HPDE6-E6E7 (cell line): ENCODE measurements around the gene TBX4.
"Not testable (repeated sequence)": the region's sequence is repeated elsewhere in the genome, so short reads cannot be mapped to it uniquely, and the experiment has no call there.

Source experiments
- DNase-seq: peaks from one replicate; pipeline ENCODE4 v3.0.0; 2011; ENCODE audit warnings: missing footprints; ENCODE audit errors: extremely low spot score

Gene TBX4

GRCh38 chr17:61524319-61524718, 72.1 kb downstream of the TBX4 start:
- DNase-seq, result no peak

DNA sequence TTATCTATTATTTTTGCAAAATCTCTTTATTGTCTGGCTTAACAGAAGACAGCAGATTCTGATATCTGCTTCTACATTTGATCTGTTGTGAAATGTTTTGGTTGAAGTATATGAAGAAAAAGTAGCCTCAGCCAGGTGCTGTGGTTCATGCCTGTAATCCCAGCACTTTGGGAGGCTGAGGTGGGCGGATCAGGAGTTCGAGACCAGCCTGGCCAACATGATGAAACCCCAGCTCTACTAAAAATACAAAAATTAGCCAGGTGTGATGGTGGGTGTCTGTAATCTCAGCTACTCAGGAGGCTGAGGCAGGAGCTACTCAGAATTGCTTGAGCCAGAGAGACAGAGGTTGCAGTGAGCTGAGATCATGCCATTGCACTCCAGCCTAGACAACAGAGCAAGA, 75.2 kb downstream of the TBX4 start:
- DNase-seq, result not testable (repeated sequence)

- no peak for DNase-seq
These were observed 75.9 kb downstream of the TBX4 start for GRCh38 chr17:61528171-61528570.

- no peak for DNase-seq
These were observed 79.0 kb downstream of the TBX4 start for GRCh38 chr17:61531223-61531622.

DNA sequence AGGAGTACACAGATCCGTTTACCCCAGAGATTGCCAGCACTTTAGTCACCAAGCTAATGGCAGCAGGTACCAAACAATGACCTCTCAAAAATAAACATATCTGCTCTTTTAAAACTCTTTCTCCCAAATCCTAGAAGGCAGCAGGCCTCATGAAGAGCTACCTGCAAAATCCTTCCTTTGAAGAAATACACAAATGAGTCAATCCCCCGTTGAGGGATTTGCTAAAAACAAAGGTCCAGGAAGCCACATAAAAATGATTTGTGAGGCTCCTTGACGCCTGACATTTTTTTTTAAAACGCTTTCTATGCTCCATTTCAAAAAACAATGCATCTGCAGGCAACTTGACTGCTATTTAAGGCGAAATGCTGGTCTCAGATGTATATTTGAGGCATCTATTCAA, 80.6 kb downstream of the TBX4 start:
- DNase-seq, result no peak

GRCh38 chr17:61533797-61534196, 81.6 kb downstream of the TBX4 start:
- no peak for DNase-seq

DNA sequence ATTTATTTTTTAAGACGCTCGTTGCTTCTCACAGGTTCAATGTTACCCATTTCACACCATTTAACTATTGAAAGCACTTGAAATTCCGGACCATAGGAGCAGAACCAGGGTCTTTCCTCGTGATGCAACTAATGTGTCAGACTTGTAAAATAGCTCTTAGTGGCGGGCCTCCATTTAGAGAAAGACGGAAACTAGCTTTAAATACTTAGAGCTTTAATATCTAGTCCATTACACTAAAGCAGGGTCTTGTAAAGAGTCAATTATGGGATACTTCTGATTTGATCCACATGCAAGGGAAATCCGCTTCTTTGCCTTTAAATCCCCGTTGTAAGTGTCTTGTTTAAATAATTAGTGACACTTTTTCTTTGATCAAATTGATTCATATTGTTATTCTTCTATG, 82.2 kb downstream of the TBX4 start:
- no peak for DNase-seq
